Stimulated activated CD4-positive, alpha-beta T cell treated with anti-CD3 and anti-CD28 coated beads, Interleukin-1b, Interleukin-23, amount 100 ng/mL, for 24 hours (primary cell): ENCODE measurements around the gene DNPEP.
A peak's percentile ranks its signal among the peaks of the same experiment; 100 is the strongest.

Experiments
- DNase-seq, 4 experiments: peaks; one replicate each; pipeline ENCODE4 v3.0.0-alpha.2; 2020; ENCODE audit warnings: low read depth in 4 of 4, low spot score in 1 of 4

The DNPEP gene

GRCh38 chr2:219387306-219388120 is at the start of gene DNPEP:
TSS of gene DNPEP (minus strand) at chr2:219387912. CDS start at chr2:219387794, 118 bp downstream.
- peak in 3 of 4 experiments; percentile 89 to 94 (median 93) for DNase-seq

- DNase-seq, result no peak
Measured at GRCh38 chr2:219437141-219437540, 49.4 kb upstream of the DNPEP start.

DNA sequence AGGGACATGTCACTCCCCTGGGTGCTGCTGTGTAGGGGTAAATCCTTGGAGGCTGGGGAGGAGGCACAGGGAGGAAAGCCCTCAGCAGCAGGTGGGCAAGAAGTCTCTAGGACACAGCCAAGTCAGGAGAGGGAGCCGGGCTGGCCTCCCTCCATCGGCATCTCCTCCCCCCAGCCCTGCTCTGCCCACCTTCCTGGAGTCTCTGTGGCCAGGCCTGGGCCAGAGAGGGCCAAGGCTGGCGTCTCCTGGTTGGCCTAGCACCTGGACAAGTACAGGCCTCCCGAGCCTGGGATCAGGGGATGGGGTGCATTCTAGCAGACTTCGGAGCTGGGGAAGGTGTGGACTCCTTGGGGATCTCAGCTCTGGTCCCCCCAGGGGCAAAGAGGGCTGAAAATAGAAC is 48.8 kb upstream of the DNPEP start:
- DNase-seq, result no peak

- DNase-seq, result no peak
Measured at GRCh38 chr2:219435701-219436100, 48.0 kb upstream of the DNPEP start.

DNA sequence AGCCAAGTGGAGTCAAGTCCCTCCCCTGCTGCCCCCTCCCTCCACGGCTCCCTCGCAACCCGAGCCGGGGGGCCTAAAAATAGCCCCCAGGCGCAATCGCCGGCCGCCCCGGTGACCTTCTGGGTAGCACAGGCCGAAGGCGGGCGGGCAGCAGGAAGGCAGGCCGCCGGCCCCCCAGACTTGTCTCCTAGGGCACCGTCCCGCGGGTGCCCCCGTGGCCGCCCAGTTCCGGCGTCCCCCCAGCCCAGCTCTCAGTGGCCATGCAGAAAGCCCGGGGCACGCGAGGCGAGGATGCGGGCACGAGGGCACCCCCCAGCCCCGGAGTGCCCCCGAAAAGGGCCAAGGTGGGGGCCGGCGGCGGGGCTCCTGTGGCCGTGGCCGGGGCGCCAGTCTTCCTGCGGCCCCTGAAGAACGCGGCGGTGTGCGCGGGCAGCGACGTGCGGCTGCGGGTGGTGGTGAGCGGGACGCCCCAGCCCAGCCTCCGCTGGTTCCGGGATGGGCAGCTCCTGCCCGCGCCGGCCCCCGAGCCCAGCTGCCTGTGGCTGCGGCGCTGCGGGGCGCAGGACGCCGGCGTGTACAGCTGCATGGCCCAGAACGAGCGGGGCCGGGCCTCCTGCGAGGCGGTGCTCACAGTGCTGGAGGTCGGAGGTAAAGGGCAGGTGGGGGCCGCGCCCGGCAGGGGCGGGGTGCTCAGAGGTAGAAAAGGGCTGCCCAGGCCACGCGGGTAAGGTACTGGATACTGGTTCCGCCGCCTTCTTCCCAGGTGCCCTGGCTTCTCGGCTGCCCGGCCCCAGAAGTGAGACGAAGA is 47.2 kb upstream of the DNPEP start, which contains the start of gene SPEG:
Gene SPEG, plus strand, starts transcription at position 126 of the 808 bp plus-strand sequence. Its CDS starts 135 bp downstream, at position 261.
- DNase-seq, result no peak

DNA sequence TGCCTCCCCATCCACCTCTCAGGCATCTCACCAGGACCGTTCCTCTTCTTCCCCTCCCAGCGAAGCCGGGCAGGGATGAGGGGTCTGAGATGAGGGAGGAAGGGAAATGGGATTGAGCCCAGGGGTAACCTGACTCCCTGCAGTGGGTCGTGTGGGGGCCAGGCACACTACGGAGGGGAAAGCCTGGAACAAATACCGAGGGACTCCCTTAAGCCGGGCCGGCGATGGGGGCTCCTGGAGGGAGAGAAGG is 46.7 kb upstream of the DNPEP start:
- DNase-seq, result no peak

GRCh38 chr2:219433666-219434467 is 46.2 kb upstream of the DNPEP start:
- DNase-seq, result peak in 1 of 4 experiments; percentile 28

DNA sequence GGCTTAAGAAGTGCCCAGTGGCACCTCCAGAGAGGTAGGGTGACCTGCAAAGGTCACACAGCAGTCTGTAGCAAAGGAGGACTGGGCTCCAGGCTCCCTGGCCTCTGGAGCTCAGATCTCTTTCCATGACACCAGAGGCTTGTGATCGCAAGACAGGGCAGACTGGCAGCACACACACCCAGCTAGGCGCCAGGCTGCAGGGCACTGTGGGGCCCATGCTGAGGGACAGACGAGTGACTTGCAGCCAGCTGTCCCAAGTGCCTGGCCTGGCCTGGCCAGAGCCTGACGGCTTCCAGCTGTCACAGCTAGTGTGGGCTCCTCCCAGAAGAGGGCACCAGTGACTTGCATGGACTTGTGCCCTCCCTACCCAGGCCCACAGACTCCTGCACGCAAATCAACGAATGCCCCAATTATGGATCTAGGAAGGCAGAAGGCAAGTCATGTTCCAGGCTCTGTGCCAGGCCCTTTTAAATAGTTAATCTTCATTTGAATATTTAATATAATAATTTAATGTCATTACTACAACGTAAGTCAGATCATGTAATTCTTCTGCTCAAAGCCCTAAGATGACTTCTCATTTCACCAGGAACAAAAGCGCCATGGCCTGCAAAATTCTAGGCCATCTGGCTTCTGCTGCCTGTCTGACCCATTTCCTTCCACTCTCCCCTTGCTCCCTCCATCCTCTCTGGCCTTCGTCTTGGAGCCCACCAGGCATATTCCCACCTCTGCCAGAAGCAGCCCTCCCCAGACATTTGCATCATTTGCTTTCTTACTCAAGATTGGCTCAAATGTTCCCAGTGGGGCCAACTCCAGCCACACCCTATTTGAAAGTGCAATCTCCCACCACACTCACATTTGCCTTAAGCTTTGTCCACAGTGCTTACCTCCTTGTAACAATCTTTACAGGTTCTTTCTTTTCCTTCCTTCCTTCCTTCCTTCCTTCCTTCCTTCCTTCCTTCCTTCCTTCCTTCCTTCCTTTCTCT is 43.2 kb upstream of the DNPEP start:
- DNase-seq, result no peak

GRCh38 chr2:219429958-219430606 is 42.4 kb upstream of the DNPEP start:
- no peak for DNase-seq

GRCh38 chr2:219428469-219428868 is 40.8 kb upstream of the DNPEP start:
- DNase-seq, result no peak

- no peak for DNase-seq
Measured at GRCh38 chr2:219426534-219427136, 38.9 kb upstream of the DNPEP start.

DNA sequence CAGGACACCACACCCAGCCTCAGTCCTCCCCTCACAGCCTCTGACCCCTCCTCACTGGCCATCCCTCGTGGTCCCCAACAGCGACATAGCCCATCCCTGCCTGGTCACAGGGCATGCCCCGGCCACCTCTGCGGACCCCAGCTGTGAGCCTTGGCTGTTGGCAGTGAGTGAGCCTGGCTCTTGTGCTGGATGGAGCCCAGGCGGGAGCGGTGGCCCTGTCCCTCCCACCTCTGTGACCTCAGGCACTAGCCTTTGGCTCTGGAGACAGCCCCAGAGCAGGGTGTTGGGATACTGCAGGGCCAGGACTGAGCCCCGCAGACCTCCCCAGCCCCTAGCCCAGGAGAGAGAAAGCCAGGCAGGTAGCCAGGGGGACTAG is 38.3 kb upstream of the DNPEP start:
- no peak for DNase-seq

GRCh38 chr2:219425238-219426067 is 37.7 kb upstream of the DNPEP start:
- DNase-seq, result no peak

GRCh38 chr2:219423652-219424377 is 36.1 kb upstream of the DNPEP start:
- DNase-seq, result no peak

DNA sequence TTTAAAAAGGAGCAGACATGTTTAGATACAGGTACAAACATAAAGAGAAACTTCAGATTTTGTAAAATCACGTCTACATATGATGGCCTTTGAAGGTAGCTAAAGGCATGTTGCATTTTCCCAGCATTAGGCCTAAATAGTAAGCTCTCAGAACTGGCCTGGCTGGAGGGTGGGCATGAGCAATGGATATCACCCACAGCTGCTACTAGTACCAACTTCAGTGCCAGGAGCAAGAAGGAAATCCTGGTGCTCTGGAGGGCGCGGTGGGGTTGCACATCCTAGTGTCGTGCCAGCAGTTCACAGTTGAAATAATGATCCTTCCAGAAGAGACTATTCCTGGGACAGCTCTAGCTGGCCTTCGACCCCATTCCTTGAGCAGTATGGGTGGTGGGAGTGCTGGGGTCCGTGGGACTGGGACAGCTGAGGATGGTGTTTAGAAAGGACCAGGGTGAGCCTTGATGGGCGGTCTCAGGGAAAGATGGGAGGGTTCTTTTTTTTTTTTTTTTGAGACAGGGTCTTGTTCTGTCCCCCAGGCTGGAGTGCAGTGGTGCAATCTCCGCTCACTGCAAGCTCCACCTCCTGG is 35.3 kb upstream of the DNPEP start:
- DNase-seq, result no peak

DNA sequence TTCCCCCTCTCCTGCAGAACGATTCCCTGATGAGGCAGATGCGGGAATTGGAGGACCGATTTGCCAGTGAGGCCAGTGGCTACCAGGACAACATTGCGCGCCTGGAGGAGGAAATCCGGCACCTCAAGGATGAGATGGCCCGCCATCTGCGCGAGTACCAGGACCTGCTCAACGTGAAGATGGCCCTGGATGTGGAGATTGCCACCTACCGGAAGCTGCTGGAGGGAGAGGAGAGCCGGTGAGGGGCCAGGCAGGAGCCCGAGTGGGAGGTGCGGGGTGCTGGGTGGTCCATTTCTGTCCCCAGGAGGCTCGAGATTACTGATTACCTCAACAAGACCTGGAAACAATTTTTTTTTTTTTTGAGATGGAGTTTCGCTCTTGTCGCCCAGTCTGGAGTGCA is 33.6 kb upstream of the DNPEP start:
- no peak for DNase-seq

GRCh38 chr2:219420687-219421086 is 33.0 kb upstream of the DNPEP start:
- no peak for DNase-seq
